ENCODE results near the gene DDX41.

- TF ChIP-seq, protein P1, sequence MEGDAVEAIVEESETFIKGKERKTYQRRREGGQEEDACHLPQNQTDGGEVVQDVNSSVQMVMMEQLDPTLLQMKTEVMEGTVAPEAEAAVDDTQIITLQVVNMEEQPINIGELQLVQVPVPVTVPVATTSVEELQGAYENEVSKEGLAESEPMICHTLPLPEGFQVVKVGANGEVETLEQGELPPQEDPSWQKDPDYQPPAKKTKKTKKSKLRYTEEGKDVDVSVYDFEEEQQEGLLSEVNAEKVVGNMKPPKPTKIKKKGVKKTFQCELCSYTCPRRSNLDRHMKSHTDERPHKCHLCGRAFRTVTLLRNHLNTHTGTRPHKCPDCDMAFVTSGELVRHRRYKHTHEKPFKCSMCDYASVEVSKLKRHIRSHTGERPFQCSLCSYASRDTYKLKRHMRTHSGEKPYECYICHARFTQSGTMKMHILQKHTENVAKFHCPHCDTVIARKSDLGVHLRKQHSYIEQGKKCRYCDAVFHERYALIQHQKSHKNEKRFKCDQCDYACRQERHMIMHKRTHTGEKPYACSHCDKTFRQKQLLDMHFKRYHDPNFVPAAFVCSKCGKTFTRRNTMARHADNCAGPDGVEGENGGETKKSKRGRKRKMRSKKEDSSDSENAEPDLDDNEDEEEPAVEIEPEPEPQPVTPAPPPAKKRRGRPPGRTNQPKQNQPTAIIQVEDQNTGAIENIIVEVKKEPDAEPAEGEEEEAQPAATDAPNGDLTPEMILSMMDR (IDR thresholded peaks at IDR 0.05): no peak
- no peak for TF ChIP-seq EP300 (IDR thresholded peaks at IDR 0.05)
Observed at GRCh38 chr5:177507596-177508220, 9.1 kb downstream of the DDX41 start.

Data from sigmoid colon (tissue), 4 donors.